ENCODE measurements around the gene BET1.

The BET1 gene

GRCh38 chr7:93957767-93958166 lies 46.4 kb downstream of the BET1 start:
- no peak for DNase-seq (ENCODE audit: low spot score)

- no peak for DNase-seq (ENCODE audit: low spot score)
Observed at GRCh38 chr7:93955304-93955703, 48.9 kb downstream of the BET1 start.

- DNase-seq (ENCODE audit: low spot score): no peak
Observed at GRCh38 chr7:93949423-93949822, 54.7 kb downstream of the BET1 start.

GRCh38 chr7:93948873-93949272 lies 55.3 kb downstream of the BET1 start:
- no peak for DNase-seq (ENCODE audit: low spot score)

- DNase-seq (ENCODE audit: low spot score): no peak
Observed at GRCh38 chr7:93948106-93948505, 56.0 kb downstream of the BET1 start.

GRCh38 chr7:93945756-93946535 lies 58.2 kb downstream of the BET1 start:
- no peak for DNase-seq (ENCODE audit: low spot score)

- DNase-seq (ENCODE audit: low spot score): no peak
Observed at GRCh38 chr7:93945083-93945482, 59.1 kb downstream of the BET1 start.

GRCh38 chr7:93944673-93945072 lies 59.5 kb downstream of the BET1 start:
- no peak for DNase-seq (ENCODE audit: low spot score)

GRCh38 chr7:93943816-93944540 lies 60.2 kb downstream of the BET1 start:
- no peak for DNase-seq (ENCODE audit: low spot score)

All from hematopoietic multipotent progenitor cell treated with erythropoietin and hydrocortisone succinate and interleukin-3 and kit ligand, for 17 days (in vitro differentiated cells).